ENCODE data around the gene MYH10. TPM values are rescaled to one million over a fixed set of nuclear protein-coding genes. Genes with fewer than 3 reads are reported as not detected.

The MYH10 gene
- total RNA-seq, 1 donor from 2014 or later, result 274 TPM

- DNase-seq (ENCODE audit: low read depth in 2 of 2), result peak; percentile 25 to 68
Observed at GRCh38 chr17:8649157-8650118, 18.9 kb upstream of the MYH10 start.

GRCh38 chr17:8647956-8648355, 17.4 kb upstream of the MYH10 start:
- peak in 1 of 2 donors; percentile 29 for DNase-seq (ENCODE audit: low read depth in 2 of 2)

- DNase-seq (ENCODE audit: low read depth in 2 of 2), result no peak
Observed at GRCh38 chr17:8647202-8647601, 16.7 kb upstream of the MYH10 start.

GRCh38 chr17:8644507-8644902, 14.0 kb upstream of the MYH10 start:
- DNase-seq (ENCODE audit: low read depth in 2 of 2), result no peak

GRCh38 chr17:8643855-8644506, 13.5 kb upstream of the MYH10 start:
- DNase-seq (ENCODE audit: low read depth in 2 of 2), result no peak

GRCh38 chr17:8639709-8640108, 9.2 kb upstream of the MYH10 start:
- no peak for DNase-seq (ENCODE audit: low read depth in 2 of 2)

- DNase-seq (ENCODE audit: low read depth in 2 of 2), result peak in 1 of 2 donors; percentile 81
Observed at GRCh38 chr17:8632061-8632460, 1.5 kb upstream of the MYH10 start.

GRCh38 chr17:8631554-8631877, 991 bp upstream of the MYH10 start:
- DNase-seq (ENCODE audit: low read depth in 2 of 2), result peak in 1 of 2 donors; percentile 35

GRCh38 chr17:8630802-8631553, 453 bp upstream of the MYH10 start:
- DNase-seq (ENCODE audit: low read depth in 2 of 2), result peak; percentile 99 to 100

GRCh38 chr17:8629371-8630226, 926 bp downstream of the MYH10 start:
- peak in 1 of 2 donors; percentile 36 for DNase-seq (ENCODE audit: low read depth in 2 of 2)

- peak in 1 of 2 donors; percentile 24 for DNase-seq (ENCODE audit: low read depth in 2 of 2)
Observed at GRCh38 chr17:8628609-8629169, 1.8 kb downstream of the MYH10 start.

- DNase-seq (ENCODE audit: low read depth in 2 of 2), result peak in 1 of 2 donors; percentile 13
Observed at GRCh38 chr17:8628172-8628571, 2.4 kb downstream of the MYH10 start.

- DNase-seq (ENCODE audit: low read depth in 2 of 2), result no peak
Observed at GRCh38 chr17:8623591-8623990, 6.9 kb downstream of the MYH10 start.

GRCh38 chr17:8622191-8622590, 8.3 kb downstream of the MYH10 start:
- DNase-seq (ENCODE audit: low read depth in 2 of 2), result no peak

- no peak for DNase-seq (ENCODE audit: low read depth in 2 of 2)
Observed at GRCh38 chr17:8621585-8621984, 8.9 kb downstream of the MYH10 start.

- no peak for DNase-seq (ENCODE audit: low read depth in 2 of 2)
Observed at GRCh38 chr17:8619294-8619693, 11.2 kb downstream of the MYH10 start.

- DNase-seq (ENCODE audit: low read depth in 2 of 2), result no peak
Observed at GRCh38 chr17:8618825-8619224, 11.7 kb downstream of the MYH10 start.

- DNase-seq (ENCODE audit: low read depth in 2 of 2), result no peak
Observed at GRCh38 chr17:8614988-8615387, 15.5 kb downstream of the MYH10 start.

- DNase-seq (ENCODE audit: low read depth in 2 of 2), result no peak
Observed at GRCh38 chr17:8611619-8612298, 18.8 kb downstream of the MYH10 start.

GRCh38 chr17:8611137-8611536, 19.4 kb downstream of the MYH10 start:
- DNase-seq (ENCODE audit: low read depth in 2 of 2), result no peak
